ENCODE measurements around the gene CISD3.

CISD3 gene

DNA sequence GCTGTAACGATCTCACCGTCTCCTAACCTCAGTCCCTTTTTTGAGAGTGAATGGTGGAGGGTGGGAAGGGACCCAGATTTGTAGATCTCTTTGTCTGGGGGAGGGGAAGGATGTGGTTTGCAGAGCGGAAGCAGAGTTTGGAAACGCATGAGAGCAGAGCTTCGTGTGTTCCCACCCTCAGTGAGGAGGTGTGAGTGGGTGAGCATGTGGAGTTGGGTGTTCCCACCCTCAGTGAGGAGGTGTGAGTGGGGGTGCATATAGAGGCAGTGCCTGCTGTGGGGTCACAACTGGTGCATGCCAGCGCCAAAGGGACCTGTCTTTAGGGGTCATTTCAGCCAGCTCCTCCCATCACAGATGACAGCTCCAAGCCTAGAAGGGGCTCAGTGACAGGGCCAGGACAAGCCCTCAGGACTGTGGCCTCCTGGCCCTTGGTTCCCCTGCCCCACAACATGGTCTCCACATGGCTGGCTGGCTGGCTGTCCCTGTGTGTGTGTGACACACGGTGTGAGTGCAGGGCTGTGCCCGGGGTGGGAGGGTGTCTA, 1.8 kb upstream of the CISD3 start:
- no peak for DNase-seq (ENCODE audit: low read depth)

DNA sequence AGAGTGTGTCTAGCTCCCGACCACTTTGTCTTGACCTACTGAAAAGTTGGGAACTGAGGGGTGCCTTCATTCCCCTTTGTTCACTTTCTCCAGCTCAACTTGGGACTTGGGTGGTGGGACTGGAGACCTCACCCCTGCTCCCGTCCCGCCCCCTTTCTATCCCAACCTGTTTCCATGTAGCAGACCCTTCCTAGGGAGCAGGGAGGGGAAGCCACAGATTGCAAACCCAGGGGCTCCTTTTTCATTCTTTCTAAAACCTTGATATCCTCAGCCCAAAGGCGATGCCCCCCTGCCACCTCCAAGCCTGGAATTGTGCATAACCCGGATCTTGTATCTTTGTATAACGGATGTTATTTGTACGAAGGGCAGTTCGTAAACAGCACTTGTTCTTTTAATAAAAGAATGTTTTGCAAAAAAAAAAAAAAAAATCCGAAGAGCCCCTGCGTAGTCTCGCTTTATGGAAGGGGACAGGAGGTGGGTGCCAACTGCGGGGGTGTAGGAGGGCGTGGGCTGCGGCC, 714 bp upstream of the CISD3 start:
- no peak for DNase-seq (ENCODE audit: low read depth)

DNA sequence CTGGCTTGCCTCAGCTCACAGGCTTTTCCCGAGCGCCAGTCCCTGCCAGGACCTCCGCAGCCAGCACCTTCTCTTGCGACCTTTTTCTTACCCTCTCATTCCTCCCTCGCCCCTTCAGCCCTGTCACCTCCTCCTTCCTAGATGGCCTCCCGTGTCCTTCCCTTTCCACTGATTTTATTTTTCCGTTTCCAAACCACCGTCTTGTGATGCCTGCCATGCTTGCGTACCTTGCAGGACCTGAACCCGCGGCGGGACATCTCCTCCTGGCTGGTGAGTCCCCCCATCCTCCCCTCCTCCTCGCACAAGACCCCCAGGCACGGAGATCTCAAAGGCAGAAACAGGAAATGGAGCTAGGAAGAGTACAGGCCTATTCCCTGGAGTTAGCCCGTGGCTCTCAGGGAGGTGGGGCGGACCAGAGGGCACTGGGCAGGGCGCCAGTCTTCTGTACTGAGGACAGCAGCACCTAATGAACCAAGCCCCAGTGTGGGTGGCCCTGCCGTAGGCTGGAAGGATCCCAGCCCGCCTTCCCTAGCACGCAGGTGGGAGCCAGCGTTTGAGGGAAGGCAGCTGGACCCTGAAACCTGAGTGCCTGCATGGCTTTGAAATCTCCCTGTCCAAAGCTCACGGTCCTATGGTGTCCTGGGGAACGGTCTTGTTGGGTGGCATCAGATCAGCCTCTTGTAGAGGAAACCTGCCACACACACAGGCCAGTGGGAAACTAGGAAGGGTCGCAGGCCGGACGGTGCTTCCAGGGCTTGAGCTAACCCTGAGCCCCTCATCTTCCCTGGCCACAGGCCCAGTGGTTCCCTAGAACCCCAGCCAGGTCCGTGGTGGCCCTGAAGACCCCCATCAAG, 612 bp downstream of the CISD3 start:
- peak; percentile 78 for DNase-seq (ENCODE audit: low read depth)

DNA sequence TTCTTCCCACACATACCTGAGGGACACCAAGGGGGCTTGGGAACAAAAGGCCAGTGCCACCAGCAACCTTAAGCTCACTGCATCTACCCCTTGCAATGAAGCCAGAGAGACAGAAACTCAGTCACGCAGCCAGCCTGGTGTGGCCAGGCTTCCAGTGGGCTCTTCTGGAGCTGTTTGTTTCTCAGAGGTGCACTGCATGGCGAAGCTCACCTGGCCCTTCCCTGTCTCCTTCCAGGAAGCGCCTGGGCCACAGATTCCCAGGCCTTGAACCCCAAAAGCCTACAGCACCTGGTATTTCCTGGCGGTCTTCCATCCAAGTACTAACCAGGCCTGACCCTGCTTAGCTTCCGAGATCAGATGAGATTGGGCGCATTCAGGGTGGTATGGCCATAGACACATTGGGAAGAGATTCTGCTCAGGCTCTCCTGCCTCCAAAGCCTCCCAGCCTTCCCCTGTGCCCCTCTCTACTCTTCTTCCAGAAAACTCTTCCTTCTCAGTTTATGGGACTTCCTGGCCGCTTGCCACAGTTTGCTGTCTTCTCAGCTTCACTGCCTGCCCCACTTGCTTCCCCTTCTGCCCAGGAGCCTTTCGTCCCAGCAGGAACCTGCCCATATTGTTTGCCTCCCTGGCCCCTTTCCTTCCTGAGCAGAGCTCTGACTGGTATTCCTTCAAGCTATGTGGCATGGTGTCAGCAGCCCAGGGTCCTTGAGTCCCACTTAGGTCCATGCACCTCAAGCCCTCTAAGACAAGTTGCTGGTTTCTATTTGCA, 1.6 kb downstream of the CISD3 start:
- peak; percentile 29 for DNase-seq (ENCODE audit: low read depth)

GRCh38 chr17:38732376-38733281, 2.5 kb downstream of the CISD3 start:
- DNase-seq (ENCODE audit: low read depth), result no peak

- DNase-seq (ENCODE audit: low read depth), result no peak
Observed at GRCh38 chr17:38733282-38733981, 3.3 kb downstream of the CISD3 start.

DNA sequence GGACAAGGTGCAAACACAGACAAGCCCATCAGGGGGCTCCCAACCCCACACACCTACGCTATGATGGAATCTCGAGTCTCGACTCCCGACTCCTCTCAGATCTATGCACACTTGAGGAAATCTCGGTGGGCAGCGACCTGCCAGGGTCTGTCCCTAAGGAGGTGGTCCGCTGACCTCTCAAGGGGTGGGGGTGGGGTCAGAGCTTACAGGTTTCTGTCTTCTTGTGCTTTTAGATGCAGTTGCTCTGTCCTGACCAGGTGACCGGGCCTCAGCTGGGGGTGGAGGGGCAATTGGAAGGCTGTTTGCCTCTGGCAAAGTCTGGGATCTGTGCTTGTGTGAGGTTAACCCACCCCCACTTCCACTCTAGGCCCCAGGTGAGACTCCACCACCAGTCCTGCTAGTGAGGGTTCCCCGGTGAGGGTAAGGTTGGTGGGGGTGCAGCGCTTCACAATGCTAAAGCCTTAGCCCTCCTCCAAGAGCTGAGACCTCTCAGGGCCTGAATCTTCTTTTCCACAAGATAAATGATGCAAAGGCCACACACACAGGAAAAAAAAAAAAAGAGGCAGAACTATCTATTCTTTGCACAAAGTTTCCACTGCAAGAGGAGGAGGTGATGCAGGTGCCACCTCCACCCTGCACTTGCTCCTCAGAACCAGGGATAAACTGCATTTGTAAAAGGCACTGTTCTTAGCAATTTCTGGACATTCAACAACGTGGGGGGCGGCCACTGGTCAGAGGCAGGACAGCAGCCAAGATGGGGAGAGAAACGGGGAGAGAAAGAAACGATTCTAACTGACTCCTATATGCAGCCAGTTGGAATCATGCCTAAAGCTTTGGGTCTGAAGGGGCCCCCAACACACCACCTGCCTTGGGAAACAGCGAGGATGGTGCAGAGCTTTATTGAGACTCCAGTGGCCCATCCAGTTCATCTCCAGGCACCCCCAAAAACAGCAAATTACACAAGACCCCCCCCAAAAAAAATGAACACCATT, 4.1 kb downstream of the CISD3 start:
- no peak for DNase-seq (ENCODE audit: low read depth)

GRCh38 chr17:38735161-38735997, 5.2 kb downstream of the CISD3 start:
- DNase-seq (ENCODE audit: low read depth), result peak; percentile 52

DNA sequence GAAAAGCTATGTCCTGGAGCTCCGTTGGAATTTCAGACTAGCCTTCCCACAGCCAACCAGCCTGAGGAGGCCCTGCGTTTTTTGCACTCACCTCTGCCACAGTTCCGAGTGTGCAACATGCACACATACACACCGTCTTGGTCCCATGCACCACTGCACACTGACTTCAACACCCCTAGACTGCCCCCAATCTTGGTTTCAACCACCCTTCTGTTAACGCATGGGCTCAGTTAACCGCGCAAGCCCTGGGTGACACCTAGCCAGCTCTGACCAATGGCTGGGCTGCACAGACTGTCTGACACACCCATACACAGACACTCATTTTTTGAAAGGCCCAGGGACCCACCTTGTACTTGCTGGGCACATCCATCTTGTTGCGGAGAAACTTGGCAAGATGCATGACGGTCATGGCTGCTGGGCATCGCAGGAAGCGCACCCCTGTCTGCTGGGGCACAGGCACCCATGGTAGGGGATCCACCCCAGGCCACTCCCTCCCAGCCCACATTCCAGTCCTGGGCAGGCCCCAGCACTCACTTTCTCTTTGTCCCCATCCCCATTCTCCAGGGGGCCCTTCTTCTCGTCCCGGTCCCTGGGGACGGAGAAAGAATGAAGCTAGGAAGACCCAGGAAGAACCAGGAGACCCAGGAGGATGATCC, 8.0 kb downstream of the CISD3 start:
- no peak for DNase-seq (ENCODE audit: low read depth)

GRCh38 chr17:38738686-38739085, 8.5 kb downstream of the CISD3 start:
- DNase-seq (ENCODE audit: low read depth), result no peak

GRCh38 chr17:38739305-38739704, 9.2 kb downstream of the CISD3 start:
- no peak for DNase-seq (ENCODE audit: low read depth)

- DNase-seq (ENCODE audit: low read depth), result no peak
Observed at GRCh38 chr17:38740044-38740443, 9.9 kb downstream of the CISD3 start.

- no peak for DNase-seq (ENCODE audit: low read depth)
Observed at GRCh38 chr17:38740806-38741205, 10.7 kb downstream of the CISD3 start.

- no peak for DNase-seq (ENCODE audit: low read depth)
Observed at GRCh38 chr17:38741461-38741860, 11.3 kb downstream of the CISD3 start.

DNA sequence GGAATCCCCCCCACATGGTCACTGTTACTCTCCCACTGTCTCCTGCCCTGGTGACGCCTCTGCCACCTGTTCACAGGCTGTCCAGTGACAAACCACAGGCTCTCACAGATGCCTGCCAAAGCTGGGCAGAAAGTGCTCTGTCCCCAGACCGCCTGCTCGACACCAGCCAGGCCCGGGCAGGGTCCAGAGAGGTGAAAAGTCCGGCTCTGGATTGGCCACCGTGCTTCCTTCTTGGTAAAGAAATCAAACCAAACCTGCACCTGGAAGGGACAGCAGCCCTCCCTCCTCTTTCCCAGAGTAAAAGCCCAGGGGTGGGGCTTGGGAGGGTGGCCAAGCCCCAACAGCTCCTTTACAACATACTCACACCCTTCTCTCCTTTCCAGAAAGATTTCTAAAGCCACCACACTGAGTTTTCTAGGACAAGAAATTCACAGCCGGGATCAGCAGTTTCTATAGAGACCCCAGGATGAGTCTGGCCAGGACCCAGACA, 11.8 kb downstream of the CISD3 start:
- no peak for DNase-seq (ENCODE audit: low read depth)

DNA sequence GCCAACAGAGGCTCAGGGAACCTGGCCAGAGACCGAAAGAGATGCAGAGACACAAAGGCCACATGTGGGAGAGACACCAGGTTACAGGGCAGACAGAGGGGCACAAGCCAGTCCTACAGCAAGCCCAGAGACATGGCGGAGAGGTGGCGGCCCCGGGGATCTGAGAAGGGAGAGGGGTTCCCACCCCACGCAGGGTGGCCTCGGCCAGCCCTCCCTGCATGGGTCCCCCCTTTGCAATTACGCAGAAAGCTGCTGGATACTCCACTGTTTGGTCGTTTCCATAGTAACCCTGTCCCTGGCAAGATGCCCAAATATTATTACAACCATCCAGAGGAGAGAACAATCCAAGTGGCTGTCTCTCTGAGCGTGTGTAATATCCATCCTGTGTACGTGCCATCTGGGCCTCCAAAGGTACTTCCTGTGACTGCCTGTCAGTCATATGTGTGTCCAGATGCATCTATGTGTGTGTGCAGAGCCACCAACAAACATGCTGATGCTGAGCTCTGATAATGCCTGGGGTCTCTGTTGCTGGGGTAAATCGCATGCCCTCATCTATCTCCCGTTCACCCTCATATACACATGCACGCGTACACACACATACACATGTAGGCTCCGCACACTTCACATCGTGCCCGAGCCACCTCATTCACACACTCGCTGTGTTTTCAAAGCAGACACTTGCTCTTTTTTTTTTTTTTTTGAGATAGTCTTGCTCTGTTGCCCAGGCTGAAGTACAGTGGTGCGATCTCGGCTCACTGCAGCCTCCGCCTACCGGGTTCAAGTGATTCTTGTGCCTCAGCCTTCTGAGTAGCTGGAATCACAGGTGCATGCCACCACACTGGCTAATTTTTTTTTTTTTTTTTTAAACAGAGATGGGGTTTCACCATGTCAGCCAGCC, 12.5 kb downstream of the CISD3 start:
- peak; percentile 81 for DNase-seq (ENCODE audit: low read depth)

GRCh38 chr17:38743556-38744171, 13.5 kb downstream of the CISD3 start:
- DNase-seq (ENCODE audit: low read depth), result no peak

Measured in EH (cell line).